ENCODE data around the gene IGSF9.

GRCh38 chr1:159914252-159915018 lies 31.0 kb downstream of the IGSF9 start:
- TF ChIP-seq POLR2AphosphoS5 (IDR thresholded peaks at IDR 0.05; ENCODE audit: low read depth, low read length) (no peak), SPI1 (IDR thresholded peaks at IDR 0.05; ENCODE audit: low read depth, low read length) (no peak), POLR2A (IDR thresholded peaks at IDR 0.05; ENCODE audit: low read depth, low read length) (no peak), TAF1 (IDR thresholded peaks at IDR 0.05; ENCODE audit: low read depth, low read length) (no peak), PAX5 (IDR thresholded peaks at IDR 0.05; ENCODE audit: insufficient read depth, low read length, severe bottlenecking) (no peak), POU2F2 (IDR thresholded peaks at IDR 0.05; ENCODE audit: low read depth, low read length) (no peak)
